H7 (cell line): ENCODE measurements around the gene PLSCR2. TPM values are rescaled to one million over a fixed set of nuclear protein-coding genes. Genes with fewer than 3 reads are reported as not detected.
"Not testable (repeated sequence)": the region's sequence is repeated elsewhere in the genome, so short reads cannot be mapped to it uniquely, and the experiment has no call there.

Experiments
- DNase-seq: peaks from one replicate; pipeline ENCODE4 v3.0.0; 2012
- H3K27me3 ChIP-seq: 2 replicates; pipeline ENCODE4 v1.6.0; 2011; ENCODE audit warnings: mild to moderate bottlenecking, low read length; ENCODE audit not compliant: control insufficient read depth, insufficient read depth
- H3K36me3 ChIP-seq: replicated peaks from 2 replicates; pipeline ENCODE4 v1.5.1; 2011; ENCODE audit warnings: low read length; ENCODE audit not compliant: control insufficient read depth, insufficient read depth
- H3K4me3 ChIP-seq: 2 replicates; pipeline ENCODE4 v1.5.1; 2011; ENCODE audit warnings: low read depth, mild to moderate bottlenecking, control low read depth, low read length, moderate library complexity; ENCODE audit not compliant: insufficient read depth
- total RNA-seq: library from RNA; depleted of rRNA; stranded (reverse); fragments of >200 nt; shearing (Covaris generic); gene quantifications from 2 replicates; pipeline ENCODE4 v1.2.3, GENCODE V29; 2014

The PLSCR2 gene
- total RNA-seq, 1 experiment from 2014 or later = 5.1 TPM

- H3K27me3 ChIP-seq, DNase-seq, H3K36me3 ChIP-seq, H3K4me3 ChIP-seq: not testable (repeated sequence)
These were observed 27.9 kb upstream of the PLSCR2 start for GRCh38 chr3:146497145-146497843.

- Histone ChIP-seq H3K4me3 (no peak overlapping the region), H3K36me3 (no peaks in the 10 kb centered on the region), H3K27me3 (no peaks in the 10 kb centered on the region)
- DNase-seq = no peak
These were observed 27.4 kb upstream of the PLSCR2 start for GRCh38 chr3:146496726-146497125.

GRCh38 chr3:146496251-146496650, 26.9 kb upstream of the PLSCR2 start:
- no peak overlapping the region for H3K4me3 ChIP-seq
- no peak for DNase-seq
- H3K27me3 ChIP-seq = no peaks in the 10 kb centered on the region
- H3K36me3 ChIP-seq = no peaks in the 10 kb centered on the region

GRCh38 chr3:146493761-146494160, 24.4 kb upstream of the PLSCR2 start:
- H3K27me3 ChIP-seq = no peaks in the 10 kb centered on the region
- no peak overlapping the region for H3K4me3 ChIP-seq
- DNase-seq = no peak
- no peaks in the 10 kb centered on the region for H3K36me3 ChIP-seq

GRCh38 chr3:146493221-146493620, 23.9 kb upstream of the PLSCR2 start:
- Histone ChIP-seq H3K36me3 (no peaks in the 10 kb centered on the region), H3K27me3 (no peaks in the 10 kb centered on the region), H3K4me3 (no peak overlapping the region)
- DNase-seq = no peak

GRCh38 chr3:146491303-146491702, 21.9 kb upstream of the PLSCR2 start:
- Histone ChIP-seq H3K27me3 (no peaks in the 10 kb centered on the region), H3K4me3 (no peak overlapping the region), H3K36me3 (no peaks in the 10 kb centered on the region)
- no peak for DNase-seq

- Histone ChIP-seq H3K36me3 (no peaks in the 10 kb centered on the region), H3K27me3 (no peaks in the 10 kb centered on the region), H3K4me3 (no peak overlapping the region)
- DNase-seq = no peak
These were observed 15.9 kb upstream of the PLSCR2 start for GRCh38 chr3:146485297-146485696.

GRCh38 chr3:146476094-146476740, 6.9 kb upstream of the PLSCR2 start:
- Histone ChIP-seq H3K4me3 (no peak overlapping the region), H3K36me3 (no peaks in the 10 kb centered on the region), H3K27me3 (no peaks in the 10 kb centered on the region)
- DNase-seq = no peak

- not testable (repeated sequence) for H3K36me3 ChIP-seq, H3K27me3 ChIP-seq
These were observed 5.6 kb upstream of the PLSCR2 start for GRCh38 chr3:146474976-146475375.

GRCh38 chr3:146473726-146474125, 4.4 kb upstream of the PLSCR2 start:
- H3K27me3 ChIP-seq = no peaks in the 10 kb centered on the region
- no peak for DNase-seq
- no peaks in the 10 kb centered on the region for H3K36me3 ChIP-seq
- H3K4me3 ChIP-seq = no peak overlapping the region

More at GRCh38 chr3:146474976-146475375, 5.6 kb upstream of the PLSCR2 start:
- H3K4me3 ChIP-seq, DNase-seq: not testable (repeated sequence)

GRCh38 chr3:146472611-146473010, 3.2 kb upstream of the PLSCR2 start:
- H3K36me3 ChIP-seq = no peaks in the 10 kb centered on the region
- no peak for DNase-seq
- H3K27me3 ChIP-seq = no peaks in the 10 kb centered on the region
- H3K4me3 ChIP-seq = no peak overlapping the region

GRCh38 chr3:146471012-146471411, 1.7 kb upstream of the PLSCR2 start:
- Histone ChIP-seq H3K27me3 (no peaks in the 10 kb centered on the region), H3K4me3 (no peak overlapping the region), H3K36me3 (no peaks in the 10 kb centered on the region)
- DNase-seq = no peak

GRCh38 chr3:146470425-146470990, 1.1 kb upstream of the PLSCR2 start:
- Histone ChIP-seq H3K36me3 (no peaks in the 10 kb centered on the region), H3K27me3 (no peaks in the 10 kb centered on the region), H3K4me3 (no peak overlapping the region)
- DNase-seq = no peak

GRCh38 chr3:146468671-146469149, 651 bp downstream of the PLSCR2 start:
- no peaks in the 10 kb centered on the region for H3K27me3 ChIP-seq
- no peaks in the 10 kb centered on the region for H3K36me3 ChIP-seq
- no peak for DNase-seq
- peak overlapping the region; percentile 56 for H3K4me3 ChIP-seq

GRCh38 chr3:146468234-146468633, 1.1 kb downstream of the PLSCR2 start:
- Histone ChIP-seq H3K4me3 (no peak overlapping the region), H3K27me3 (no peaks in the 10 kb centered on the region), H3K36me3 (no peaks in the 10 kb centered on the region)
- no peak for DNase-seq
